Measurements from ENCODE around the gene HOXD11.

DNA sequence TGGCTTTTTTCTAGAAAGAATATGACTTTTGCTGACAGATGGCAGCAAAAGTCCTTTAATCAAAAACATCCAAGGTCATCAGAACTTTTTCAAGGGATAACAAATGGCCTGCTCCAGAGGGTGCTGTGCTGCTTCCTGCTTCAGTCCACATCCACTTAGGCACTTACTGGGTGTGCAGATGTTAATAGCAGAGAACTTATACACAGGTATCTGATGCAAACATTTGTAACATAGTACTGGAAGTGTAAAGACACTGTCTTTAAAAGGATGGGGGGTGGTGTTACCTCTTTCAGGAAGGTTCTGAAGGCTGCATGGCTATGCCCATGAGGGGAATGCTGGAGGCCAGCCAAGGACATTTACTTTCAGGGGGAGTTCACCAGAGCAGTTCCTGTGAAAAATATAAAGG is 28.0 kb downstream of the HOXD11 start:
- TF ChIP-seq, protein P1, sequence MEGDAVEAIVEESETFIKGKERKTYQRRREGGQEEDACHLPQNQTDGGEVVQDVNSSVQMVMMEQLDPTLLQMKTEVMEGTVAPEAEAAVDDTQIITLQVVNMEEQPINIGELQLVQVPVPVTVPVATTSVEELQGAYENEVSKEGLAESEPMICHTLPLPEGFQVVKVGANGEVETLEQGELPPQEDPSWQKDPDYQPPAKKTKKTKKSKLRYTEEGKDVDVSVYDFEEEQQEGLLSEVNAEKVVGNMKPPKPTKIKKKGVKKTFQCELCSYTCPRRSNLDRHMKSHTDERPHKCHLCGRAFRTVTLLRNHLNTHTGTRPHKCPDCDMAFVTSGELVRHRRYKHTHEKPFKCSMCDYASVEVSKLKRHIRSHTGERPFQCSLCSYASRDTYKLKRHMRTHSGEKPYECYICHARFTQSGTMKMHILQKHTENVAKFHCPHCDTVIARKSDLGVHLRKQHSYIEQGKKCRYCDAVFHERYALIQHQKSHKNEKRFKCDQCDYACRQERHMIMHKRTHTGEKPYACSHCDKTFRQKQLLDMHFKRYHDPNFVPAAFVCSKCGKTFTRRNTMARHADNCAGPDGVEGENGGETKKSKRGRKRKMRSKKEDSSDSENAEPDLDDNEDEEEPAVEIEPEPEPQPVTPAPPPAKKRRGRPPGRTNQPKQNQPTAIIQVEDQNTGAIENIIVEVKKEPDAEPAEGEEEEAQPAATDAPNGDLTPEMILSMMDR (conservative IDR thresholded peaks at IDR 0.05; ENCODE audit: low read depth, low read length) = no peak
- no peak for TF ChIP-seq EZH2 (IDR thresholded peaks at IDR 0.05; ENCODE audit: borderline replicate concordance, low read depth, low read length, poor library complexity, severe bottlenecking)
